Tibial artery (tissue), 4 donors: ENCODE data around the gene ALDH1L2.

Source experiments
- DNase-seq, 2 donors: peaks; one replicate each; pipeline ENCODE4 v3.0.0-alpha.2; 2019
- H3K27ac ChIP-seq, 2 donors: fragments of 200-600 bp; sonication (generic) in 1 of 2; 1 replicate in 1 of 2; 2 replicates in 1 of 2; pipeline ENCODE4 v1.5.1; 2018 to 2019; ENCODE audit warnings: mild to moderate bottlenecking in 1 of 2
- H3K27me3 ChIP-seq, 2 donors: fragments of 200-600 bp; sonication (generic) in 1 of 2; one replicate each; pipeline versions ENCODE4 v1.5.1 to v1.6.0; 2016 to 2019
- H3K36me3 ChIP-seq, 3 donors: fragments of 200-600 bp; sonication (generic) in 2 of 3; one replicate each; pipeline ENCODE4 v1.5.1; 2016 to 2019; ENCODE audit warnings: mild to moderate bottlenecking in 2 of 3
- H3K4me1 ChIP-seq, 4 donors: fragments of 200-600 bp; sonication (generic) in 2 of 4; 1 replicate in 3 of 4; 2 replicates in 1 of 4; pipeline ENCODE4 v1.5.1; 2016 to 2019
- H3K4me3 ChIP-seq, 2 donors: fragments of 200-600 bp; sonication (generic) in 1 of 2; 1 replicate in 1 of 2; 2 replicates in 1 of 2; pipeline ENCODE4 v1.5.1; 2018 to 2019; ENCODE audit warnings: mild to moderate bottlenecking in 2 of 2
- H3K9me3 ChIP-seq, 3 donors: fragments of 200-600 bp; sonication (generic) in 1 of 3; one replicate each; pipeline ENCODE4 v1.5.1; 2016 to 2019
- intact Hi-C: fragments of 100-400 bp; cut with DNase I; formaldehyde crosslinking; loops from one replicate; pipeline ENCODE4 v1.15.0; 2023; ENCODE audit warnings: low total_unique reads
- TF ChIP-seq, protein P1 (sequence below), 2 experiments: fragments of 200-600 bp in 1 of 2; fragments of 450-650 bp in 1 of 2; IDR thresholded peaks; one replicate each; pipeline ENCODE4 v1.5.1; 2017 to 2019; ENCODE audit warnings: antibody characterized with exemption in 2 of 2, mild to moderate bottlenecking in 1 of 2, moderate library complexity in 1 of 2

Gene ALDH1L2

DNA sequence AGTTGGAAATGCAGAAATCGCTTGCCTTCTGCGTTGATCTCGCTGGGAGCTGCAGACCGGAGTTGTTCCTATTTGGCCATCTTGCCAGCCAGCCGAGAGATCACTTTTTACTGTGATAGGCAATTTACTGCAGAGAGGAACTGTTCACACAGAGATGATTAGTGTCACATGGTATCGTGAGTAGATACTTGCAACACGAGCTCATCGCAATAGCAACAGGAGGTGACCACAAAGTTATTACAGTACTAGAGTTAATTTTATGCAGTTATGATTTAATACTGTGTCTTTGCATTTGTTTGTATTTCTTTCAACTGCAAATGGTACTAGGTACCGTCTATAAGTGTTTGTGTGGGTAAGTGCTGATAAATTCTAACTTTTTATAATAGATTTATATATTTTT, 70.4 kb downstream of the ALDH1L2 start:
- Histone ChIP-seq H3K36me3 (peaks cover 24 to 48% (median 44%) of the 10 kb centered on the region in 3 donors), H3K27me3 (no peaks in the 10 kb centered on the region), H3K4me1 (no peaks in the 10 kb centered on the region), H3K27ac (no peak overlapping the region), H3K4me3 (no peak overlapping the region), H3K9me3 (no peaks in the 10 kb centered on the region)
- no peak for DNase-seq
- TF ChIP-seq, protein P1, sequence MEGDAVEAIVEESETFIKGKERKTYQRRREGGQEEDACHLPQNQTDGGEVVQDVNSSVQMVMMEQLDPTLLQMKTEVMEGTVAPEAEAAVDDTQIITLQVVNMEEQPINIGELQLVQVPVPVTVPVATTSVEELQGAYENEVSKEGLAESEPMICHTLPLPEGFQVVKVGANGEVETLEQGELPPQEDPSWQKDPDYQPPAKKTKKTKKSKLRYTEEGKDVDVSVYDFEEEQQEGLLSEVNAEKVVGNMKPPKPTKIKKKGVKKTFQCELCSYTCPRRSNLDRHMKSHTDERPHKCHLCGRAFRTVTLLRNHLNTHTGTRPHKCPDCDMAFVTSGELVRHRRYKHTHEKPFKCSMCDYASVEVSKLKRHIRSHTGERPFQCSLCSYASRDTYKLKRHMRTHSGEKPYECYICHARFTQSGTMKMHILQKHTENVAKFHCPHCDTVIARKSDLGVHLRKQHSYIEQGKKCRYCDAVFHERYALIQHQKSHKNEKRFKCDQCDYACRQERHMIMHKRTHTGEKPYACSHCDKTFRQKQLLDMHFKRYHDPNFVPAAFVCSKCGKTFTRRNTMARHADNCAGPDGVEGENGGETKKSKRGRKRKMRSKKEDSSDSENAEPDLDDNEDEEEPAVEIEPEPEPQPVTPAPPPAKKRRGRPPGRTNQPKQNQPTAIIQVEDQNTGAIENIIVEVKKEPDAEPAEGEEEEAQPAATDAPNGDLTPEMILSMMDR (IDR thresholded peaks at IDR 0.05) = no peak
- intact Hi-C loops = no loop called here

DNA sequence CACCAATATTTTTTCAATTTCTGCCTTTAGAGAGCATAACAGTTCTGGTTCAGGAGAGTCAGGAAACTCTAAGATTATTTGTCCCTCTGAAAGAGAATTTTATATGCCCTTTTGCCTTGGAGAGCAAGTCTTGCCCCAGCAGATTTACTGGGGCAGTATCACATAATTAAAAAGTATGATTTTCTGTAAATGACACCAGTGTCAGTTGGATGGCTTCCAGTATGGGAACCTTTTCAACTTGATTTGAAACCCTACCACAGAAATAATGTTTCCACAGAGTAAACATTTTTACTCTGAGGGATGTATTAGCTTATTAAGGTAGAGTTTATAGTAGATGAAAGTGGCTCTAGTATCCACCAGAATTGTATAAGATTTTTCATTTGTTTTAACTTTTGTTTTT, 82.8 kb downstream of the ALDH1L2 start:
- Histone ChIP-seq H3K4me1 (peaks cover 0 to 4% (median 0%) of the 10 kb centered on the region in 4 donors), H3K36me3 (peaks cover 10 to 87% (median 32%) of the 10 kb centered on the region in 3 donors), H3K4me3 (no peak overlapping the region), H3K9me3 (no peaks in the 10 kb centered on the region), H3K27me3 (no peaks in the 10 kb centered on the region), H3K27ac (no peak overlapping the region)
- no peak for DNase-seq
- intact Hi-C loops = no loop called here
- TF ChIP-seq, protein P1 (IDR thresholded peaks at IDR 0.05) = no peak

DNA sequence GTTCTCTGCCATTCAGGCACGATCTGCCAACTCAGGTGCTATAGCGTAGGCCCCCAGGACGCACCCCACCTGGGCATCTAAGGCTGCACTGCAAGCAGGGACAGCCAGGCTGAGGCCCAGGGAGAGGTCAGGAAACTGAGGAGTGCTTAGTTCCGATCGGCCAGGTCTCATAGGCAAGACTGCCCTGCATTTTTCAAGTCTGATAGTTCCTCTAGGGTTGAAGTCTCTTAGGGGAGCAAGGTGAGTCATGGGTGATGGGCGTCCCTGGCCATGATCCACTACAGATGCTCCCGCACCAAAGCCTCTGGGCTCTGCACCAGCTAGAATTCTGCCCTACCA, 84.9 kb downstream of the ALDH1L2 start:
- H3K36me3 ChIP-seq = peaks cover 30 to 89% (median 34%) of the 10 kb centered on the region in 3 donors
- intact Hi-C loops = no loop called here
- TF ChIP-seq, protein P1 (IDR thresholded peaks at IDR 0.05) = no peak

DNA sequence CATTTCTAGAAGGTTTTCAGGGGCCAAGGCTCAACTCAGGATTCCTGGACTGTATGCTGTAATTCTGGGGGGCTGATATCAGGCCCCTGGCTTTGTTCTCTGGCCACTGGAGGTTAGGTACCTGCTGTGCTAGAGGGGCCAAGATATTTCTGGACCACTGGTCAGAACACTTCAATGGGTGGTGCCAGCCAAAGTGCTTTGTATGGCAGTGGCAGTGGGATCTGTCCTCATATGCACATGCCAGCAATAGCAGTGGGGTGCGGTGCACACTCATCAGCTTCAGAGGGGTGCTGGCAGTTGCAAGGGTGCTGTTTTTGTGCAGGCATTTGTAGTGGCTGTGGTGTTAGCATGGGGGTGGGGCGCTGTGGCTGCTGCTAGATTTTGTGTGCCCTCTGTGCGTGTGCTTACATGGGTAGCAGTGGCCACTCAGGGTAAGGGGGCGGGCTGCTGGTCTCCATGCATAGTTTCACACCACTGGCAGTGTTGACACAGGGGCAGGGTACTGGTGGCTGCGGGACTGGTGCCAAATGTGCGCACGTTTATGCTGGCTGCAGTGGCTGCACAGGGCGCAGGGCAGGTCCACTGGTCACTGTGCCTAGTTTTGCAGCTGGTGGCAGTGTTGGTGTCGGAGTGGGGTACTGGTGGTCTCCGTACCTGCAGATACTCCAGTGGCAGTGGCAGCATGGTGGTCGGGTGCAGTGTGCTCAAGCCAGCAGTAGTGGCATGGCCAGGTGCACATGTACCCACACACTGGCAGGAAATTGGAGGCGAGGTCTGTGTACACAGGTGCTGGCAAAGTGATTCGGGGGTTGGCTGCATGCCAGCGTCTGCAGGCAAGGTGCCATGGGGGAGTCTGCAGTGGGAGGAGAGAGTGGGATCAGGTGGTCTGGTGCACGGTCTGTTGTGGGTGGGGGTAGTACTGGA, 85.6 kb downstream of the ALDH1L2 start:
- no peak for DNase-seq
- intact Hi-C loops = no loop called here
- H3K4me1 ChIP-seq = peaks cover 0 to 4% (median 0%) of the 10 kb centered on the region in 4 donors
- no peaks in the 10 kb centered on the region for H3K27me3 ChIP-seq
- H3K4me3 ChIP-seq = no peak overlapping the region
- TF ChIP-seq, protein P1 (IDR thresholded peaks at IDR 0.05) = no peak
- peaks cover 31 to 93% (median 33%) of the 10 kb centered on the region in 3 donors for H3K36me3 ChIP-seq
- H3K27ac ChIP-seq = no peak overlapping the region
- H3K9me3 ChIP-seq = no peaks in the 10 kb centered on the region

More for the DNA sequence above, 84.9 kb downstream of the ALDH1L2 start:
- Histone ChIP-seq H3K27me3 (no peaks in the 10 kb centered on the region), H3K4me3 (no peak overlapping the region), H3K27ac (no peak overlapping the region), H3K9me3 (no peaks in the 10 kb centered on the region), H3K4me1 (peaks cover 0 to 4% (median 0%) of the 10 kb centered on the region in 4 donors)
- DNase-seq = no peak

DNA sequence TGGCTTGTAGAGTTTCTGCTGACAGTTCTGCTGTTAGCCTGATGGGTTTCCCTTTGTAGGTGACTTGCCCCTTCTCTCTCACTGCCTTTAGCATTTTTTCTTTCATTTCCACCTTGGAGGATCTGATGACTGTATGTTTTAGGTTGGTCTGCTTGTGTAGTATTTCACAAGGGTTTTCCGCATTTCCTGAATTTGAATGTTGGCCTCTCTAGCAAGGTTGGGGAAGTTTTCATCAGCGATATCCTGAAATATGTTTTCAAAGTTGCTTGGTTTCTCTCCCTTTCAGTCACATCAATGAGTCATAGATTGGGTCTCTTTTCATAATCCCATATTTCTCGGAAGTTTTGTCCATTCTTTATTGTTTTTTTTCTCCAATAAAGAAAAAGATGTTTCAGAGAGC, 86.7 kb downstream of the ALDH1L2 start:
- H3K36me3 ChIP-seq = peaks cover 27 to 93% (median 38%) of the 10 kb centered on the region in 3 donors
- no peaks in the 10 kb centered on the region for H3K27me3 ChIP-seq
- no peak overlapping the region for H3K27ac ChIP-seq
- intact Hi-C loops = no loop called here
- TF ChIP-seq, protein P1 (IDR thresholded peaks at IDR 0.05) = no peak
- H3K4me1 ChIP-seq = peaks cover 0 to 4% (median 0%) of the 10 kb centered on the region in 4 donors
- DNase-seq = no peak
- no peaks in the 10 kb centered on the region for H3K9me3 ChIP-seq
- H3K4me3 ChIP-seq = no peak overlapping the region
